A549 (cell line): Measurements from ENCODE around the gene CNIH2.

Experiments used
- CBX8 ChIP-seq: fragments of 200-600 bp; sonication (generic); IDR thresholded peaks from 2 replicates; pipeline ENCODE4 v1.6.1; 2016
- CTCF ChIP-seq: fragments of >200 bp; sonication (Bioruptor Twin); formaldehyde crosslinking; IDR thresholded peaks from 3 replicates; pipeline ENCODE4 v1.5.1; 2016
- SMC3 ChIP-seq: fragments of >200 bp; sonication (Bioruptor Twin); formaldehyde crosslinking; IDR thresholded peaks from 3 replicates; pipeline ENCODE4 v1.6.1; 2018; ENCODE audit warnings: inconsistent platforms
- TP53 ChIP-seq: fragments of 250-450 bp; sonication (Bioruptor Pico); IDR thresholded peaks from 2 replicates; pipeline ENCODE4 v1.5.0; 2021; ENCODE audit warnings: mild to moderate bottlenecking, moderate library complexity

- TF ChIP-seq CTCF (no peak), SMC3 (no peak), TP53 (CRISPR knock-in tag) (no peak), CBX8 (no peak)
Observed at GRCh38 chr11:66284526-66285078, 6.6 kb downstream of the CNIH2 start.
